SK-N-MC (cell line): ENCODE data around the gene PPP2R2C.

Source experiments
- DNase-seq: peaks from one replicate; pipeline ENCODE4 v3.0.0-alpha.2; 2011; ENCODE audit warnings: low read depth, low spot score
- H3K27ac ChIP-seq: fragments of 200-600 bp; sonication (generic); 2 replicates; pipeline ENCODE4 v1.5.1; 2016; ENCODE audit warnings: mixed run types
- H3K36me3 ChIP-seq: fragments of 200-600 bp; sonication (generic); 2 replicates; pipeline ENCODE4 v1.6.1; 2017; ENCODE audit warnings: antibody characterized with exemption, low read length, mixed read lengths; ENCODE audit not compliant: insufficient read depth
- H3K4me3 ChIP-seq: fragments of 200-600 bp; sonication (generic); 2 replicates; pipeline ENCODE4 v1.5.1; 2016
- H3K9ac ChIP-seq: fragments of 200-600 bp; sonication (generic); 2 replicates; pipeline ENCODE4 v1.8.0; 2017; ENCODE audit warnings: mixed run types, mixed read lengths; ENCODE audit not compliant: insufficient read length
- H3K9me3 ChIP-seq: fragments of 200-600 bp; sonication (generic); 2 replicates; pipeline ENCODE4 v1.6.1; 2017; ENCODE audit warnings: low read depth, mild to moderate bottlenecking, antibody characterized with exemption, low read length, moderate library complexity, mixed read lengths
- EZH2 ChIP-seq: fragments of 200-600 bp; sonication (generic); IDR thresholded peaks from one replicate; pipeline ENCODE4 v1.6.1; 2017; ENCODE audit warnings: antibody characterized with exemption
- FOXP2 ChIP-seq: optimal IDR thresholded peaks from 2 replicates; pipeline ENCODE3; 2011; ENCODE audit warnings: mild to moderate bottlenecking, moderate library complexity; ENCODE audit not compliant: insufficient read depth; ENCODE audit errors: extremely low read length, control extremely low read depth
- POLR2AphosphoS5 ChIP-seq: IDR thresholded peaks from 2 replicates; pipeline ENCODE4 v1.6.1; 2012; ENCODE audit warnings: mild to moderate bottlenecking, low read depth, low read length, borderline replicate concordance

The PPP2R2C gene

DNA sequence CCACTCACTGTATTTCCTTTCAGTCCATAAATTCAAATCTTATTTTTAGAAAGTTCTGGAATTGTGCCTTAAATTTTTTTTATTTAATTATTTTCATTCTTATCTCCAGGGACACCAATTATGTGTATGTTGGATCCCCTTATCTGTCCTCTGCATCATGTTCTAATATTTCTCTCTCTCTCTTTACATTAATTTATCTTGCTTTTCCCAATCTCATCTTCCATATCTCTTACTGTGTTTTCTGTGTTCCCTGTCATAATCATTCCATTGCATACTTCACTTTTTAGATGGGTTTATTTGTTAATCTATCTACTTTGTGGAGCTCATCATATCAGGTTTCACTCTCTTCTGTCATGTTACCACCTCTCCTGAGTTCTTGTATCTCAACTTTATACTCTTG, 37.4 kb downstream of the PPP2R2C start:
- no peaks in the 10 kb centered on the region for H3K36me3 ChIP-seq
- H3K9ac ChIP-seq: no peak overlapping the region
- no peaks in the 10 kb centered on the region for H3K9me3 ChIP-seq
- no peak overlapping the region for H3K4me3 ChIP-seq
- H3K27ac ChIP-seq: no peak overlapping the region
- DNase-seq: no peak
- no peak for TF ChIP-seq POLR2AphosphoS5
- TF ChIP-seq FOXP2: no peak
- no peak for TF ChIP-seq EZH2

DNA sequence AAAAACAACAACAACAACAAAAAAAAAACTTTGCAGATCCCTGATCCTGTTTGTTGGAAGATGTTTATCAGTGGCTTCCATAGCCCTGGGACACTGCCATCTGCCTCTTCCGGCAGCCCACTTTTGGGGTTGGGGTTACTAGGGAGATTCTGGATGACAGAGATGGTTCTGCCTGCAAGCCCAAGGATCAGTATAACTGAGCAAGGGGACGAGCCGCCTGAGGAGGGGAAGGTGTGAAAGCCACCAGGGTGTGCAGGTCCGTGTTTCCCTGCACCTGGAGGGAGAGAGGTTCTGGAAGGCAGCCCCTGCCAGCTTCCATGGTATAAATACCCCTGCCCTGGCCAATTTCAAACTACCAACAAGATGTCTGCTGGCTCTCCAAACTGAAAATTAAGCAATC, 41.5 kb downstream of the PPP2R2C start:
- no peaks in the 10 kb centered on the region for H3K9me3 ChIP-seq
- no peak for DNase-seq
- no peak for TF ChIP-seq EZH2
- no peak for TF ChIP-seq FOXP2
- H3K9ac ChIP-seq: no peak overlapping the region
- no peak overlapping the region for H3K4me3 ChIP-seq
- no peaks in the 10 kb centered on the region for H3K36me3 ChIP-seq
- no peak overlapping the region for H3K27ac ChIP-seq

DNA sequence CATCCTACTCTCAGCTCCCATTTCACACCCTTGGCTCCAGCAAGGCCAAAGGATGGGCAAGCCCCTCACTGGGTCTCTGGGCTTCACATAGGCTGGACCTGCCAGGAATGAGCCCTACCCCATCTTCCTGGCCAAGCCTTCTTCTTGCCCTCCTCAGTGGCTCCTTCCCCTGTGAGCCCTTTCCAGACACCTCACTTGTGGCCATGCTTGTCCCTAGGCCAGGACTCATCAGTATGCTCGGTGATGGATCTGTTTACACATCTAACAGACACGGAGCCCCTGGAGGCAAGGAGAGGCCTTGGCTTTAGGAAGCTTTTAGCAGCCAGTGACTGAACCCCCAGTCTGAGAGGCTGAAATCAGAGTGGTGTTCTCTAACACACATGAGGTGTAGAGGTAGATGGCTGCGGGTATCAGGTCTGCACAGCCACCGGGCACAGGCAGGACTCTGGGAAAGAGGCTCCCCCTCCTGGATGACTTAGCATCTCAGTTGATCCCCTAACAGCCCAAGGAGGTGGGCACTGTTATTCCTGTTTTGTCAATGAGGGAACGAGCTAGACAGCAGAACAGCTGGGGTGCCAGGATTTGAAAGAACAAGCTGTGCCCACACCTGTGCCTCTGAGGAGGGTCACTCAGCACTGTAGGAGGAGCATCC, 44.8 kb downstream of the PPP2R2C start:
- Histone ChIP-seq H3K9me3 (no peaks in the 10 kb centered on the region), H3K4me3 (no peak overlapping the region), H3K9ac (no peak overlapping the region), H3K36me3 (no peaks in the 10 kb centered on the region), H3K27ac (no peak overlapping the region)
- DNase-seq: no peak
- no peak for TF ChIP-seq FOXP2
- no peak for TF ChIP-seq EZH2
- no peak for TF ChIP-seq POLR2AphosphoS5

DNA sequence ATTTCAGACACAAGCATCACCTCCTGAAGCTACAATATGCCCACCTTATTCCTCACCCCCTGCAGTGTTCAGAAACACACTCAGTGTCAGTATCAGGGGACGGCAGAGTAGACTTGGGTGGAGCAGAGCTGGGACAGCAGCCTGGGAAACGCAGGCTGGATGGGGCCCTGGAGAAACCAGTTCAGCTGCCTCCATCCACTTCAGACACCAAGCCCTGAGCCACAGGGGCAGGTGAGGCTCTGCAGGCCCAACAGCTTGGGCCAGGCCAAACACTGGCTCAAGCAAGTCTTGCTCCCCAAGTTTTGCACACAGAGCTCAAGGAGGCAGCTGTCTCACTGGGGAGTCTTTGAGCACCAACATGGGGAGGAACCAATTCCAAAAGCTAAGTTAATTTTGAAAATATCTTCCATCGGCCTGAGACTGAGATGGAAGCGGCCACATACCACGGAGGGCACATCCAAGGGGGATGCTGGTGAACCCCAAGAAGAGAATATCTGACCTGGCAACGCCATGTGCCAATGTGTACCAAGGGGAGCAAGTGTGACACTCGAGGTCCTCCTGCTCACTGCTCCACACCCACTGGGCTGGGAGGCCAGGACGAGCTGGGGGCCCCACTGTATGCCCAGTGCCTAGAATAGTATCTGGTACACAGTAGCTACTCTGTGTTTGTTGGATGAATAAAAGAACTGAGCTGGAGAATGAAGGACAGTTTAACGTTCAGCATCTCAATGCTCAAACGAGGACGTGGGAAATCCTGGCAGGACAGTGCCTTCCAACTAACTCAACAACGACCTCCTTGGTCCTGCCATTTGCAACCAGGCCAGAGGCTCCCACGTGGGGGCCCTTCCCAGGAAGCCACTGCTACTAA, 45.6 kb downstream of the PPP2R2C start:
- Histone ChIP-seq H3K27ac (no peak overlapping the region), H3K4me3 (no peak overlapping the region), H3K9ac (no peak overlapping the region), H3K36me3 (no peaks in the 10 kb centered on the region), H3K9me3 (no peaks in the 10 kb centered on the region)
- no peak for DNase-seq
- TF ChIP-seq EZH2 (no peak), POLR2AphosphoS5 (no peak)

DNA sequence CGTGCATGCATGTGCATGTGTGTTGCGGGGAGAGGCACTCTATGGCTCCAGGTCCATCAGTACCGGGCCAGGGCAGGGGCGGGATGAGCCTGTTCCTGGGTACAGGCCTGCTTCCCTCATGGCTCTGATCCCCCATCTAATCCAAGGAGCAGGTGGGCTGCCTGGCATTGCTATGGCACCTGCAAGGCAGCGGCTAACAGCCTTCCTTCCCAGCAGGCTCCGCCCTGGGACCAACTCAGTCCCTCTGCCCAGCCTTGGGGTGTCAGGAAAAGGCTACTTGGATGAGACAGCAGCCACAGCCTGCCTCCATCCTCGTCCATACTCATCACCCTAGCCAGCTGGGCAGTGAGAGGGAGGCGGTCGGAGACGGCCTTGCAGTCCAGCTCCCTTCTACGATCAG, 46.5 kb downstream of the PPP2R2C start:
- Histone ChIP-seq H3K36me3 (no peaks in the 10 kb centered on the region), H3K9me3 (no peaks in the 10 kb centered on the region), H3K4me3 (no peak overlapping the region), H3K9ac (no peak overlapping the region), H3K27ac (no peak overlapping the region)
- TF ChIP-seq FOXP2: no peak
- TF ChIP-seq POLR2AphosphoS5: no peak
- TF ChIP-seq EZH2: no peak
- DNase-seq: no peak

DNA sequence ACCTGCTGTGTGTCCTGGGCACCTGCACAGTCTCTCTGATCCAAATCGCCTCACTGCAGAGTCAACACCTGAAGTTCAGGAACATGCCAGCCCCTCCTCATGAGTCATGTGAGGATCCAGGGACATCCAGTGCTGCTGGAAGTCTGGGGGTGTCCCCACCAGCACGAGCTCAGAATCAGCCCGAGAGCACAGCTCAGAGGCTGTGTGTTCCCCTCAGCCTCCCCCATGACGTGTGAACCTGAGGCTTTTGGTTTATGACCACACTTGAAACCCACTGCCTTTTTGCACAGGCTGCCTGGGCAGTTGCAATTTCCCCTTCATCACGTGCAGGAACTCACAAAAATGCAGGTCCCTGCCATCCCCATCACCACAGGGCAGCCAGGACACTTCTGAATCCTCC, 47.1 kb downstream of the PPP2R2C start:
- Histone ChIP-seq H3K27ac (no peak overlapping the region), H3K9ac (no peak overlapping the region), H3K4me3 (no peak overlapping the region), H3K36me3 (no peaks in the 10 kb centered on the region), H3K9me3 (no peaks in the 10 kb centered on the region)
- TF ChIP-seq POLR2AphosphoS5: no peak
- no peak for TF ChIP-seq FOXP2
- no peak for TF ChIP-seq EZH2
- no peak for DNase-seq

DNA sequence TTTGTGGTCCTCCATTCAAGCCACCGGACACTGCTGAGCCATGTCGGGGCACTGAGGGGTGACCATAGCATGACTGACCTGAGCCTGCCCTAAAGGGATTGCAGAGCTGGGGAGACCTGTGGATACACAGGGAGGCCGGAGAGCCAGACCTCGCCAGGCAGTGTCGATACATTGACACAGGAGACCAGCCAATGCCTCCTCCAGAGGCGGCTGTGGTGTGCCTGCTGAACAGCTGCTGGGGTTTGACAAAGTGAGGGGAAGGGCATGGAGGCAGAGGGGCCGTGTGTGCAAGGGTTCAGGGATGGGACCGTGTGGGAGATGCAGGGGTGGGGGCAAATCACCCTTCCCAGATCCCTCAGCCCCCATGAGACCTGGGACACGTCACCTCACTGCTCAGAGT, 48.0 kb downstream of the PPP2R2C start:
- H3K9me3 ChIP-seq: no peaks in the 10 kb centered on the region
- no peak overlapping the region for H3K27ac ChIP-seq
- H3K36me3 ChIP-seq: no peaks in the 10 kb centered on the region
- TF ChIP-seq FOXP2 (no peak), POLR2AphosphoS5 (no peak), EZH2 (no peak)
- no peak overlapping the region for H3K4me3 ChIP-seq
- no peak overlapping the region for H3K9ac ChIP-seq
- no peak for DNase-seq

DNA sequence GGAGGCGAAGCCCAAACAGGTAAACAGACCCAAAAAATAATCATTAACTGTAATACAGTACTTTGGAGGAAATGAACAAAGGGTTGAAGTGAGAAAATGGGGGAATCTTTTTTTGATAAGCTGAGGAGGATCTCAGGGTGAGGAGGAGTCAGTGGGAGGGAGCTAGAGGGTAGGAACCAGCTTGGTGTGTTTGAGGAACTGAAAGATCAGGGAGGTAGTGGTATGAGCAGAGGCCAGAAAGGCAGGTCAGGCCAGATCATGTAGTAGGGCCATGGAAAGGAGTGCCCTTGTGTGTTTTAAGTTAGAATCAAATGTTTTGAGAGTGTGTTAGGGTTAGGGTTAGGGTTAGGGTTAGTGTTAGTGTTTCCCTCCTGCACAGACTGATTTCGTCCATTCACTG, 48.8 kb downstream of the PPP2R2C start:
- H3K4me3 ChIP-seq: no peak overlapping the region
- TF ChIP-seq EZH2: no peak
- no peak for TF ChIP-seq FOXP2
- TF ChIP-seq POLR2AphosphoS5: no peak

DNA sequence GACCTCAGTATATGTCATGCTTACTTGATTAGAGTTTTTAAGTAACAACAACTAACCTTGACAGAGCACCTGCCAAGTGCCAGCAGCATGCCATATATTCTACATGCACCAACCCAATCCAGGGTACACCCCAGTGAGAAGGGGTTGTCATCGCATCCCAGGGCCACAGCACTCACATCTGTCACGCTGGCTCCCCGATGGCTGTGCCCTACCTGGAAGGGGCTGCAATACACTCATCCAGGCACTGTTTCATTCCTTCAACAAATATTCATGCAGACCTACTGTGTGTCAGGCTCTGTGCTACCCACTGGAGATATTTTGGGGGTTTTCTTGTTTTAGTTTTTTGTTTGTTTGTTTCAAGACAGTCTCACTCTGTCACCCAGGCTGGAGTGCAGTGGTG, 49.5 kb downstream of the PPP2R2C start:
- H3K4me3 ChIP-seq: no peak overlapping the region
- TF ChIP-seq EZH2: no peak
- no peak for TF ChIP-seq POLR2AphosphoS5
- no peak for TF ChIP-seq FOXP2
- DNase-seq: no peak
- H3K9me3 ChIP-seq: no peaks in the 10 kb centered on the region
- no peak overlapping the region for H3K27ac ChIP-seq
- no peak overlapping the region for H3K9ac ChIP-seq
- no peaks in the 10 kb centered on the region for H3K36me3 ChIP-seq

More for the DNA sequence above, 48.8 kb downstream of the PPP2R2C start:
- H3K9me3 ChIP-seq: no peaks in the 10 kb centered on the region
- no peak overlapping the region for H3K9ac ChIP-seq
- H3K36me3 ChIP-seq: no peaks in the 10 kb centered on the region
- no peak overlapping the region for H3K27ac ChIP-seq
- no peak for DNase-seq
